HG02981 (cell line): ENCODE results near the gene CNOT2.

ENCODE experiments used
- ATAC-seq: cut with Tn5 transposase; IDR thresholded peaks from one replicate; pipeline ENCODE4 v1.9.1; 2021; ENCODE audit warnings: mild to moderate bottlenecking, moderate library complexity; ENCODE audit not compliant: unreplicated experiment

Gene CNOT2

GRCh38 chr12:70251226-70251625 lies 8.0 kb downstream of the CNOT2 start:
- ATAC-seq: no peak

- no peak for ATAC-seq
Observed at GRCh38 chr12:70251661-70252060, 8.4 kb downstream of the CNOT2 start.

- ATAC-seq: no peak
Observed at GRCh38 chr12:70252832-70253231, 9.6 kb downstream of the CNOT2 start.

GRCh38 chr12:70254225-70254624 lies 11.0 kb downstream of the CNOT2 start:
- no peak for ATAC-seq

GRCh38 chr12:70254846-70255245 lies 11.6 kb downstream of the CNOT2 start:
- ATAC-seq: no peak

GRCh38 chr12:70255311-70255710 lies 12.1 kb downstream of the CNOT2 start:
- no peak for ATAC-seq

GRCh38 chr12:70258605-70259403 lies 15.6 kb downstream of the CNOT2 start:
- ATAC-seq: no peak

GRCh38 chr12:70260646-70261045 lies 17.4 kb downstream of the CNOT2 start:
- ATAC-seq: peak; percentile 48

GRCh38 chr12:70264067-70264867 lies 21.0 kb downstream of the CNOT2 start:
- no peak for ATAC-seq

GRCh38 chr12:70265132-70265531 lies 21.9 kb downstream of the CNOT2 start:
- ATAC-seq: no peak

- no peak for ATAC-seq
Observed at GRCh38 chr12:70267550-70267949, 24.3 kb downstream of the CNOT2 start.

GRCh38 chr12:70268972-70269371 lies 25.7 kb downstream of the CNOT2 start:
- ATAC-seq: no peak

- ATAC-seq: no peak
Observed at GRCh38 chr12:70270108-70270507, 26.9 kb downstream of the CNOT2 start.

GRCh38 chr12:70271025-70271424 lies 27.8 kb downstream of the CNOT2 start:
- no peak for ATAC-seq

- no peak for ATAC-seq
Observed at GRCh38 chr12:70272510-70272909, 29.3 kb downstream of the CNOT2 start.

- ATAC-seq: no peak
Observed at GRCh38 chr12:70275045-70275444, 31.8 kb downstream of the CNOT2 start.

GRCh38 chr12:70277973-70278372 lies 34.7 kb downstream of the CNOT2 start:
- no peak for ATAC-seq

GRCh38 chr12:70278945-70279344 lies 35.7 kb downstream of the CNOT2 start:
- ATAC-seq: no peak

- ATAC-seq: no peak
Observed at GRCh38 chr12:70283232-70283631, 40.0 kb downstream of the CNOT2 start.

GRCh38 chr12:70288817-70289216 lies 45.6 kb downstream of the CNOT2 start:
- no peak for ATAC-seq

GRCh38 chr12:70290116-70290515 lies 46.9 kb downstream of the CNOT2 start:
- no peak for ATAC-seq
